Pericardium fibroblast (primary cell): ENCODE measurements around the gene CEP83. TPM values are rescaled to one million over a fixed set of nuclear protein-coding genes. Genes with fewer than 3 reads are reported as not detected.

Source experiments
- total RNA-seq: library from RNA; depleted of rRNA; stranded (reverse); fragments of >200 nt; gene quantifications from 2 replicates; pipeline ENCODE4 v1.2.3, GENCODE V29; 2015

Gene CEP83, protein sequence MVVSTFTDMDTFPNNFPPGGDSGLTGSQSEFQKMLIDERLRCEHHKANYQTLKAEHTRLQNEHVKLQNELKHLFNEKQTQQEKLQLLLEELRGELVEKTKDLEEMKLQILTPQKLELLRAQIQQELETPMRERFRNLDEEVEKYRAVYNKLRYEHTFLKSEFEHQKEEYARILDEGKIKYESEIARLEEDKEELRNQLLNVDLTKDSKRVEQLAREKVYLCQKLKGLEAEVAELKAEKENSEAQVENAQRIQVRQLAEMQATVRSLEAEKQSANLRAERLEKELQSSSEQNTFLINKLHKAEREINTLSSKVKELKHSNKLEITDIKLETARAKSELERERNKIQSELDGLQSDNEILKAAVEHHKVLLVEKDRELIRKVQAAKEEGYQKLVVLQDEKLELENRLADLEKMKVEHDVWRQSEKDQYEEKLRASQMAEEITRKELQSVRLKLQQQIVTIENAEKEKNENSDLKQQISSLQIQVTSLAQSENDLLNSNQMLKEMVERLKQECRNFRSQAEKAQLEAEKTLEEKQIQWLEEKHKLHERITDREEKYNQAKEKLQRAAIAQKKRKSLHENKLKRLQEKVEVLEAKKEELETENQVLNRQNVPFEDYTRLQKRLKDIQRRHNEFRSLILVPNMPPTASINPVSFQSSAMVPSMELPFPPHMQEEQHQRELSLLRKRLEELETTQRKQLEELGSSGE
- 3.5 and 6.2 TPM in 2 replicates for total RNA-seq

DNA sequence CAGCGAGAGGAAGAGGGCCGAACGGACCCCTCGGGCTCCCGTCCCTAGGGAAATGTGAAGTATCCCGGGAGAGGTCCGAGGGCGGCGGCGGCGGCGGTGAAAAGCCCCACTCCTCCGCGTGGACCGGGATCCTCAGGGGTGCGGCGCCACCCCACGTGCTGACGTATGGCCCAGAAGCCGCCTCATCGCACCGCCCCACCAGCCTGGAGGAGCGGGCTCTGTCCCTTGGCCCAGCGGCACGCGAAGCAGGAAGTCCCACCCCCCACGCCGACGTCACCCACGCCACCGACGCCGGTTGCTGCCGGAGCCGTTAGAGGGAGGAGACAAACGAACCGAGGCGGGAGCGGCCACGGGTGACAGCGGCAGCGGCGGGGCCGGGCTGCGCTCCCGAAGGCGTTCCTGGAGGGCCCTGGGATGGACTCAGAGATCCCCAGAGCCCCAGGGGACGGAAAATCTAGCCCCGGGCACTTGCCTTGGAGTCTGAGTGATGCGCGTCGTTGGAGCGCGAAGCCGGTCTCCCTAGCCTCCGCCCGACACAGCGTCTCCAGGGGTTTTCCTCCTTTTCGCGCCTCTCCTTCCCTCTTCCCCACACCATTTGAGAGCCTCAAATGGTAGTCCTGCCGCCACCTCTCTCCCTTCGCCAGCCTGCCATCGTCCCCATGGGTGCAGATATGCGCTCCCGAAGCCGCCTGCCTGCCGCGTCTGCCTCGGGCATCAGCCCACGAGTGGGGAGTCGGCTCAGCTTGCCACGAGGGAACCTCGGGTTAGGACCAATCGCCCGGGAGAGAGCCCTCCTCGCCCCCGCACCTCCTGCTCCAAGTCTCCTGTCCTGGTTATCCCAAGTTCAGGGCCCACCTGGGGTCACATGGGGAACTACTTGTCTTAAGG is at the start of gene CEP83:
CEP83 (minus strand) TSS at position 140 of the 888 bp plus-strand sequence. CDS start 47,377 bp downstream, outside the sequence.

Other genes starting within 250 kb of the CEP83 start
- gene TMCC3, start 190.7 kb upstream of the CEP83 start, total RNA-seq: 0.51 and 4.1 TPM in 2 replicates